T-helper 1 cell treated with Interleukin-12 subunit alpha and Interleukin-12 subunit beta and Interleukin-4 antibody, amounts not matched to agents 30 ng/mL and 1 ng/mL, for 36 hours (primary cell): ENCODE measurements around the gene PLCL1. TPM values are rescaled to one million over a fixed set of nuclear protein-coding genes. Genes with fewer than 3 reads are reported as not detected.

Experiments used
- intact Hi-C: fragments of 100-400 bp; cut with micrococcal nuclease; formaldehyde crosslinking; loops from one replicate; pipeline ENCODE4 v1.15.1; 2024
- total RNA-seq: library from RNA; stranded (reverse); gene quantifications from 2 replicates; pipeline ENCODE4 v1.2.3, GENCODE V29; 2022

PLCL1 gene
- total RNA-seq, 1 donor from 2014 or later, result 2.7 TPM

- intact Hi-C loops, result no loop called here
These were observed 236.4 kb downstream of the PLCL1 start for GRCh38 chr2:198040835-198041234.

- intact Hi-C loops, result loop anchor here (1.0 to 2.0 kb wide), 2 partner anchors 37 to 238 kb away; partner anchors contain the start of gene PLCL1
These were observed 237.8 kb downstream of the PLCL1 start for GRCh38 chr2:198042189-198042588.

- intact Hi-C loops, result loop anchor here (1.0 kb wide), 1 partner anchor 155 kb away; no protein-coding TSS in a partner anchor
These were observed 240.4 kb downstream of the PLCL1 start for GRCh38 chr2:198044777-198045176.

- intact Hi-C loops, result no loop called here
These were observed 240.8 kb downstream of the PLCL1 start for GRCh38 chr2:198045227-198045626.

GRCh38 chr2:198052741-198053140, 248.3 kb downstream of the PLCL1 start:
- intact Hi-C loops, result no loop called here

GRCh38 chr2:198053148-198053547, 248.8 kb downstream of the PLCL1 start:
- intact Hi-C loops, result no loop called here

GRCh38 chr2:198053776-198054175, 249.4 kb downstream of the PLCL1 start:
- intact Hi-C loops, result loop anchor here (1.0 to 2.0 kb wide), 4 partner anchors 74 to 250 kb away; no protein-coding TSS in a partner anchor

- intact Hi-C loops, result loop anchor here (1.0 to 2.0 kb wide), 4 partner anchors 73 to 251 kb away; no protein-coding TSS in a partner anchor
These were observed 249.9 kb downstream of the PLCL1 start for GRCh38 chr2:198054299-198054698.

GRCh38 chr2:198055716-198056115, 251.3 kb downstream of the PLCL1 start:
- intact Hi-C loops, result loop anchor here (2.0 to 5.0 kb wide), 2 partner anchors 241 to 348 kb away; partner anchors contain the start of gene MARS2

- intact Hi-C loops, result loop anchor here (5.0 kb wide), 1 partner anchor 350 kb away; the partner anchor contains the start of gene MARS2
These were observed 252.4 kb downstream of the PLCL1 start for GRCh38 chr2:198056836-198057235.

GRCh38 chr2:198059800-198060199, 255.4 kb downstream of the PLCL1 start:
- intact Hi-C loops, result loop anchor here (5.0 kb wide), 1 partner anchor 352 kb away; the partner anchor contains the start of gene MARS2

GRCh38 chr2:198060277-198060676, 255.9 kb downstream of the PLCL1 start:
- intact Hi-C loops, result no loop called here

- intact Hi-C loops, result no loop called here
These were observed 258.4 kb downstream of the PLCL1 start for GRCh38 chr2:198062826-198063225.

- intact Hi-C loops, result no loop called here
These were observed 258.8 kb downstream of the PLCL1 start for GRCh38 chr2:198063242-198063641.

- intact Hi-C loops, result no loop called here
These were observed 260.9 kb downstream of the PLCL1 start for GRCh38 chr2:198065322-198065721.

- intact Hi-C loops, result no loop called here
These were observed 262.2 kb downstream of the PLCL1 start for GRCh38 chr2:198066597-198066996.

GRCh38 chr2:198072655-198073054, 268.3 kb downstream of the PLCL1 start:
- intact Hi-C loops, result no loop called here

- intact Hi-C loops, result no loop called here
These were observed 268.9 kb downstream of the PLCL1 start for GRCh38 chr2:198073253-198073652.

GRCh38 chr2:198077477-198077876, 273.1 kb downstream of the PLCL1 start:
- intact Hi-C loops, result no loop called here

GRCh38 chr2:198080879-198081765, 276.7 kb downstream of the PLCL1 start:
- intact Hi-C loops, result no loop called here

- intact Hi-C loops, result no loop called here
These were observed 279.8 kb downstream of the PLCL1 start for GRCh38 chr2:198084156-198084555.

- intact Hi-C loops, result no loop called here
These were observed 291.6 kb downstream of the PLCL1 start for GRCh38 chr2:198096002-198096401.
